ENCODE results near the gene ADARB2.
"Not testable (repeated sequence)": the region's sequence is repeated elsewhere in the genome, so short reads cannot be mapped to it uniquely, and the experiment has no call there.

The ADARB2 gene

GRCh38 chr10:1633783-1634182 is 103.5 kb downstream of the ADARB2 start:
- no peak for DNase-seq

DNA sequence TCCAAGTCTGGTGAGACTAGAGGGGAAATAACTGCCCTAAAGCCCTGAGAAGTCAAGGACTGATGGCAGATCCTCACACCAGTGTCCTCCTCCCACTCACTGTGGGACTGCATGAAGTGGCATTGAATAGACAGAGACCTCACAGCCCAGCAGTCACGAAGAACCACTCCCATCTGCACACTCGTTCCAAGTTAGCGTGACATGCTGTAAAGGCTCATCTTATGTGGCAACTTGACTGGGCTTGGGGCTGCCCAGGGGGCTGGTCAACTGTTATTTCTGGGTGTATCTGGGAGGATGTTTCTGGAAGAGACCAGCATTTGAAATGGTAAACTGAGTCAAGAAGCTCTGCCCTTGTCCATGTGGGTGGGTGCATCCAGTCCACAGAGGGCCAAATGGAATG is 104.7 kb downstream of the ADARB2 start:
- DNase-seq: no peak

- no peak for DNase-seq
These were observed 105.2 kb downstream of the ADARB2 start for GRCh38 chr10:1632141-1632540.

DNA sequence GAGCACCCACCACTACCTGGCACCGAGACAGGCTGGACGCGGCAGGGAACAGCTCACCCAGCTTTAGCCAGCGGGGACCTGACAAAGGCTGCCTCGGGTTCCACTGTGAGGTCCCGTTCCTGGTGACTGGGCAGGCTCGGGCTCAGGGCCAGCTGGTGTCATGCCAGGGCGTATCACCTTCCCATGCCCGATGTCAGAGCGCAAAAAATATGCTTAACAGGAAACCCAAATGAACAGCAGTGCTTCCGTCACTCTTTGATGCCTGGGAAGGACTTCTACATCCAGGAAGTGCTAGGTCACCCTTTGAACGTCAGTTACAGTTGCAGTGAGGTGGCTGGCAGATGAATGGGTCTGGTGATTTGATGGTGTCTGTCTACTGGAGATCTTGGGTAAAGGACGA is 106.0 kb downstream of the ADARB2 start:
- no peak for DNase-seq

- no peak for DNase-seq
These were observed 107.0 kb downstream of the ADARB2 start for GRCh38 chr10:1630304-1630703.

DNA sequence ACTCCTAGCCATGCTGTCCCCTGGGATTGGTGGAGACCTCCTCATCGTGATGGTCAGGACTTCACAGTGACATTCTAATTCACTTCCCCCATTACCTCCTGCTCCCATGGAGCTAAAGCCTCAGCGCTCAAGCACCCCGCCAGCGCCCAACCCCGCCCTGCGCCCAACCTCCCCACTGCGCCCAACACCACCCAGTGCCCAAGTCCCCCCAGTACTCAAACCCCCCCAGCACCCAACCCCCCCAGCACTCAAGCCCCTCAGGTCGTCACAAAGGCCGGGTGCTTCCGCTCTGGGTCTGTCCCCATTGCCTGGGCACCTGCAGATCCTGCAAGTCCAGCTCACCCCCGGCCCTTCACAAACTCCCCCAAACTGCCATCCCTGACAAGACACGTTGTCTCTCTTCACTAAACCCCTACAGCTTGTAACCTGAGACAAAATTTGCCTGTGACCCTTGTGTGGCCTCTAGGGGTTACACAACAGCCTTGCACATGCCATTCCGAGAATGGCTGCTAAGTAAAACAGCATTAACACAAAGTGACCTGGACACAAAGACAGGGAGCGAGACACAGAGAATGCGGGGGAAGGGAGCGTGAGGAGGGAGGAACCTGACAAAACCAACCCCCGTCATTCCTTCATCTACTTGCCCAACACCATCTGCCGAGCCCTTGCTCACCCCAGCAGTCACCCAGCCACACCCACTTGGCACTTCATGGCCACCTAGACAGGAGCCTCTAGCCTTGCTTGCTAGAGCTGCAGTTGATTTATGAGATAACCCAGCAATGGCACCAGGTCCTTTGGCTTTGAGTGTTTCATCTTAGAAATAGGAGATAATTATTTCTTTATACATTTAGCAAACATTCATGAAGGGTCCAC is 107.8 kb downstream of the ADARB2 start:
- no peak for DNase-seq

- DNase-seq: no peak
These were observed 108.6 kb downstream of the ADARB2 start for GRCh38 chr10:1628757-1629156.

- DNase-seq: no peak
These were observed 109.4 kb downstream of the ADARB2 start for GRCh38 chr10:1627945-1628344.

DNA sequence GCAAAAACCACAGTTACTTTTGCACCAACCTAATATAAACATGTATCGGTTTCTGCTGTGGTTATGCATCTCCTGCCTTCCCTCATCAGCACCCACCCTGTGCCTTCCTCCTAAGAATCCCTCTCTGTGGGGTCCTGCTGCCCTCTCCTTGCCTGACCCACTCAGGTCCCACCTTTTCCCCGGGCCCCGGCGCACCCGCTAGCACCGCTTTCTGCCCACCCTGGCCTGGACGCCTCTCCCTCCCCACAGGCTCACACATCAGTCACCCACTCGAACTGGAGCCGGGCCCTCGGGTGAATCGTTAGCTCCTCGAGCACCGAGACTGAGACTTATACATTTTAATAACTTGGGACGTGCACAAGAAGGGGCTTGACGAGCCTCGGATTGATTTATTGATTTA is 110.5 kb downstream of the ADARB2 start:
- DNase-seq: no peak

- DNase-seq: no peak
These were observed 110.9 kb downstream of the ADARB2 start for GRCh38 chr10:1626410-1626809.

- DNase-seq: no peak
These were observed 111.6 kb downstream of the ADARB2 start for GRCh38 chr10:1625731-1626130.

DNA sequence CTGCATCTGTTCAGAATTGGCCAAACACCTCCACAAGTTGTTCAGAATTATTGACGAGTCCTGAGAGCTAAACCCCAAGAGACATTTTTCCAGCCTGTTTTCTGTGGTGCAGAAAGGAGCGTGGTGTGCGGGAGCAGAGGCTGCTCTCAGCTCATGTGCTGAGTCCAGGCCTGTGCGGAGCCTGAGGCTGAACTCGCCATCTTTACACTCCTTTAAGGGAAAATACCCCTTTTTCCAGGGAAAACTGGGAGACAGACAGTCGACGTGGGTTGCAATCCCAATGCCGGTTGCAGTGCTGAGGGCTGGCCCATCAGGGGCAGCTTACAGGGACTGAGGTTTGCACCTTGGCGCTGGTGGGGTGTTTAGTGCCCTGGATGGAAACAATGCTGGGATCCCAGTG is 112.2 kb downstream of the ADARB2 start:
- no peak for DNase-seq

DNA sequence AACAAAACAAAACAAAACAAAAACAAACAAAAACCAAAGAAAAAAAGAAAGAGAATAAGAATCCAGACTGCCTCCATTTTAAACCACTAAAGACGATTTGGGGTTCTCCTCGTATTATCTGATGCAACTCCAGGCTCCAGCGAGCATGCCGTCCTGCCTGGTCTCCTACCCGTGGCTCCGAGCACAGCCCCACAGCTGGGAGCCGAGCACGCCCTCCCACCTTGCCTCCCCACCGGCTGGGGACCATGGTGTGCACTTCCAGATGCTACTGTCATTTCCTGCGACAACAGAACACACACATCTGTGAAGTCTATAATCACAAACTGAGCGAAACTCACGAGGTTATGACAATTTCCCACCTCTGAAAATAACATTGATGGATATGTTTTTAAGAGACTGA is 113.1 kb downstream of the ADARB2 start:
- no peak for DNase-seq

GRCh38 chr10:1620803-1621202 is 116.5 kb downstream of the ADARB2 start:
- DNase-seq: no peak

GRCh38 chr10:1617376-1618317 is 119.7 kb downstream of the ADARB2 start:
- DNase-seq: not testable (repeated sequence)

GRCh38 chr10:1616701-1617100 is 120.6 kb downstream of the ADARB2 start:
- DNase-seq: not testable (repeated sequence)

- no peak for DNase-seq
These were observed 122.0 kb downstream of the ADARB2 start for GRCh38 chr10:1615186-1615954.

DNA sequence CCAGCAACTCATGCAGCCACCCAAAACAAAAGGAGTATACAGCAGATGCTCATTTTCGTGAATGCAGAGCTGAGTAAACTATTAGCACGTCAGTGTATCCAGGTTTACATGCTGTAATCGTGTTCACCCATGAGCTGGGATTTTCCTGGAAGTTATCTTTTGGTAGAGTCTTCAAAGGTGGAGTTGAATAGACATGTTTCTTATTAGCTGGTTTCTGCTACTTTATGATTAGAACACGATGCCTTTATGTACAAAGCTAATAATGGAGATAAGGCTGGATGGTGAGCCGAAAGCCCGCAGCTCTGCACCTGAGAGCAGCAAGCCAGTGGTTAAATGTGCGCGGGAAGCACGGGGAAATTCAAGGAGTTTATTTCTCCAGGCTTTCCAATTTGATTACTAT is 123.8 kb downstream of the ADARB2 start:
- no peak for DNase-seq

DNA sequence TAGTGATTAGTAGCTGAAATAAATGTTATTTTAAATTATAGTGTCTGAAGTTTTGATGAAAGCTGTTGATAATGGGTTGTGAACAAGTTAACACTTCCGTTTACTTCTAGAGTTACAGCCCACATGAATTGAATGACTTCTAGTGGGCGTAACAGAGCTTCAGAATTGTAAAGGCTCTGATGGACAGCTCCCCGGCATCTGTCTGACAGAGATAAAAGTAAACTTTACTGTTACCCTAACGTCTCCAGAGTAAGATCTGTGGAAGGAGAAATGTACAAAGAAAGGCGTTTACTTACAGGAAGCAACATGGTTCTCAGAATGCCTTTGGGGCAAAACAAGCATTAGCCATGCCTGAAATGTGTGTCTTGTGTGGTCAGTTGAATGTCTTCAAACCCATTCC is 124.4 kb downstream of the ADARB2 start:
- no peak for DNase-seq

DNA sequence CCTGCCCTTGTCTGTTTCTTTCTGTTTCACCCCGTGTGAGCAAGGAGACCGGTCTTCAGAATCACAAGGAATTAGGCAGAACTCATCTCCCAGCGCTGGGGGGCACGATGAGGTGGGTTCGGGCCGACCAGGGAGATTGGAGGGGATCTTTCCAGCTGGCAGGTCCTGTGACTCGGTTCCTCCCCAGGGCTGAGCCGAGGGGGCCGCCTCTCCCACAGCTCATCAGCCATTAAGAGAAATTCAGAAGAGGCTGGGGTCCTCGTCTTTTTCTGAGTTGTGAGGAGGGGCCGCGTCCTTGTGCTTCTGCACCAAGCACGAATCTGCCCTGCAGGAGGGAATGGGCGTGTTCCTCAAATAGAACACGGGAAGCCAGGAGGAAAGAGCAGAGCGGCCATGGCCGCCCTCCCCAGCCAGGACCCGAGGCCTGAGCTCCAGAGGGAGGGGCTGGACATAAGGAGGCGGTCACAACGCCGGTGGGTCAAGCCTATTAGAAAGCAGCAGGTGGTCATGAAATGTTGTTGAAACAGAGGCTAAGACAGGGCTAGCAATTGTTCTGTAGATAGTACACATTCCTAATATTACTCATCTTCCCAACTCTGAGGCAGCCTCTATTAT is 125.3 kb downstream of the ADARB2 start:
- no peak for DNase-seq

- DNase-seq: no peak
These were observed 126.1 kb downstream of the ADARB2 start for GRCh38 chr10:1610986-1611770.

DNA sequence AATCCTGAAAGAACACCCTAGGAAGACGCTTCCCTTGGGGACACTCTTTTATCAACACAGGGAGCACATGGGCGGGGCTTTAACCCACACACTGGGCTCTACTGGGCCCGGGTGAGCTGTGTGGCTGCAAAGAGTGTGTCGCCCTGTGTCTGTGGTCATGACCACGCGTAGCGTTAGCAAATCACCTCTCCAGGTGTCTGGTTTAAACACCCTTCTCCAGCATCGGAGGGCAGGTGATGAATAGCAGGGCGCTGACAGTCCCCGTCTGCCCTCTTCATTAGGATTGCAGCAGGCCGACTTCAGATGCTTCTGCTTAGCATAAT is 127.7 kb downstream of the ADARB2 start:
- no peak for DNase-seq
